MCF 10A (cell line): ENCODE measurements around the gene CEND1. TPM values are rescaled to one million over a fixed set of nuclear protein-coding genes. Genes with fewer than 3 reads are reported as not detected.

Source experiments
- BruUV-seq: library from RNA; stranded (reverse); fragments of 400-500 nt; replicated peaks from 2 replicates; lab custom pipeline; 2021; lab: Mats Ljungman, UMichigan
- CTCF ChIA-PET: fragments of 300-600 bp; sonication (Branson Sonifier 250); formaldehyde crosslinking; extraction: SDS; loops from one replicate; lab custom pipeline; 2021; ENCODE audit warnings: antibody characterized with exemption, inconsistent platforms; lab: Yijun Ruan, JAX
- POLR2A ChIA-PET: fragments of 300-600, 350-650 bp; sonication (Branson Sonifier 250); formaldehyde crosslinking; extraction: SDS; loops from one replicate; lab custom pipeline; 2020; ENCODE audit warnings: antibody characterized with exemption, inconsistent platforms; lab: Yijun Ruan, JAX
- DNase-seq: peaks from one replicate; pipeline ENCODE4 v3.0.0-alpha.2; 2018; ENCODE audit not compliant: unreplicated experiment
- H3K27ac Mint-ChIP-seq: one replicate; pipeline ENCODE4 v1.8.0; 2022; ENCODE audit warnings: mild to moderate bottlenecking, low read depth, mixed read lengths; ENCODE audit not compliant: unreplicated experiment
- H3K27me3 Mint-ChIP-seq: one replicate; pipeline ENCODE4 v1.8.0; 2022; ENCODE audit warnings: mixed read lengths; ENCODE audit not compliant: insufficient read depth, unreplicated experiment
- H3K36me3 Mint-ChIP-seq: one replicate; pipeline ENCODE4 v1.8.0; 2022; ENCODE audit warnings: mild to moderate bottlenecking, moderate library complexity, mixed read lengths; ENCODE audit not compliant: insufficient read depth, unreplicated experiment
- H3K4me1 Mint-ChIP-seq: one replicate; pipeline ENCODE4 v1.8.0; 2022; ENCODE audit warnings: mixed read lengths; ENCODE audit not compliant: insufficient read depth, unreplicated experiment
- H3K4me3 Mint-ChIP-seq: one replicate; pipeline ENCODE4 v1.8.0; 2022; ENCODE audit warnings: mild to moderate bottlenecking, moderate library complexity, mixed read lengths; ENCODE audit not compliant: unreplicated experiment
- H3K9me3 Mint-ChIP-seq: one replicate; pipeline ENCODE4 v1.8.0; 2022; ENCODE audit warnings: mixed read lengths; ENCODE audit not compliant: unreplicated experiment
- intact Hi-C: fragments of 100-400 bp; cut with micrococcal nuclease; formaldehyde crosslinking; loops from 2 replicates; pipeline ENCODE4 v1.14.1; 2022
- total RNA-seq: library from RNA; stranded (reverse); gene quantifications from 2 replicates; pipeline ENCODE4 v1.2.3, GENCODE V29; 2022
- TF ChIP-seq, protein P1 (sequence below): fragments of 200-600 bp; IDR thresholded peaks from one replicate; pipeline ENCODE4 v1.8.0; 2022; ENCODE audit warnings: antibody characterized with exemption, mild to moderate bottlenecking; ENCODE audit not compliant: unreplicated experiment

Gene CEND1
- total RNA-seq, 1 experiment from 2014 or later, result not detected

DNA sequence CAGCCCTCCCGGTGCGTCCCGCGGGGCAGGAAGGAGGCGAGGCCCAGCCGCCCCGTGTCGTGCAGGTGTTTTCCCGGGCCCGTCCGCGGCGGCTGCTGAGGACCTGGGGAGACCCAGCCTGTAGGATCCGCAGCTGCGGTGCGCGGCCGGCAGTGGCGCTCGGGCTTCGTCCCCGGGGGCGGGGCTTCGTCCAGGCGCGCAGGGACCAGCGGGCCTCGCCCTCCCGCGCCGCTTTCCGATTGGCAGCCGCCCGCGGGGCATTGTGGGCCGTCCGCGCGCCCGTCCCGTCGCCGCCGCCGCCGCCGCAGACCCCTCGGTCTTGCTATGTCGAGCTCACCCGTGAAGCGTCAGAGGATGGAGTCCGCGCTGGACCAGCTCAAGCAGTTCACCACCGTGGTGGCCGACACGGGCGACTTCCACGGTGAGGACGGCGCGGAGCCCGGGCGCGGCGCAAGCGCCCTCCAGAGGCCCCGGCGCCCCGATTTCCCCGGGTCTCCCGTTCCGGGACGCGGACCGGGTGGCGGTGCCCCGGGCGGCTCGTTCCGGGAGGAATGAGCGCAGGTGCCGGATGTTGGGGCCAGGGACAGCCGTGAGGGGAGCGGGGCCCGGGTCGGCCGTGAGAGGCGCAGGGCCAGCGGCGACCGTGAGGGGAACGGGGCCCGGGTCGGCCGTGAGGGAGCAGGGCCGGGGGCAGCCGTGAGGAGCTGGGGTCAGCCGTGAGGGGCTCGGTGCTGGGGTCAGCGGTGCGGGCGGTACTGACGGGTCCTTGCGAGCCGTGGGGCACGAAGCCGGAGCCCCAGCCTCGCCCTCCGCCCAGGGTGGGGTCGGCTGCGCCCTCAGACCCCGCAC is 42.5 kb downstream of the CEND1 start, which contains the start of gene TALDO1:
TALDO1 (plus strand) TSS at position 307 of the 849 bp plus-strand sequence; CDS start at position 325, 18 bp downstream.
- POLR2A ChIA-PET, result interaction anchor here (0.5 to 5.6 kb wide), 19 partner anchors 14 to 1150 kb away, joined by 3 to 125 read pairs (median 7); partner anchors contain the start of genes DEAF1, EPS8L2, GATD1 and HRAS
- intact Hi-C loops, result loop anchor here (2.0 kb wide), 1 partner anchor 19 kb away; no protein-coding TSS in a partner anchor

GRCh38 chr11:746289-747157 is 43.4 kb downstream of the CEND1 start:
- H3K4me1 Mint-ChIP-seq, result peaks cover 4% of the 10 kb centered on the region
- peak overlapping the region; percentile 63 for H3K27ac Mint-ChIP-seq
- BruUV-seq, result no TSS peak
- TF ChIP-seq, protein P1, sequence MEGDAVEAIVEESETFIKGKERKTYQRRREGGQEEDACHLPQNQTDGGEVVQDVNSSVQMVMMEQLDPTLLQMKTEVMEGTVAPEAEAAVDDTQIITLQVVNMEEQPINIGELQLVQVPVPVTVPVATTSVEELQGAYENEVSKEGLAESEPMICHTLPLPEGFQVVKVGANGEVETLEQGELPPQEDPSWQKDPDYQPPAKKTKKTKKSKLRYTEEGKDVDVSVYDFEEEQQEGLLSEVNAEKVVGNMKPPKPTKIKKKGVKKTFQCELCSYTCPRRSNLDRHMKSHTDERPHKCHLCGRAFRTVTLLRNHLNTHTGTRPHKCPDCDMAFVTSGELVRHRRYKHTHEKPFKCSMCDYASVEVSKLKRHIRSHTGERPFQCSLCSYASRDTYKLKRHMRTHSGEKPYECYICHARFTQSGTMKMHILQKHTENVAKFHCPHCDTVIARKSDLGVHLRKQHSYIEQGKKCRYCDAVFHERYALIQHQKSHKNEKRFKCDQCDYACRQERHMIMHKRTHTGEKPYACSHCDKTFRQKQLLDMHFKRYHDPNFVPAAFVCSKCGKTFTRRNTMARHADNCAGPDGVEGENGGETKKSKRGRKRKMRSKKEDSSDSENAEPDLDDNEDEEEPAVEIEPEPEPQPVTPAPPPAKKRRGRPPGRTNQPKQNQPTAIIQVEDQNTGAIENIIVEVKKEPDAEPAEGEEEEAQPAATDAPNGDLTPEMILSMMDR, result no peak
- peaks cover under 1% of the 10 kb centered on the region for H3K36me3 Mint-ChIP-seq
- intact Hi-C loops, result loop anchor here (2.0 kb wide), 1 partner anchor 18 kb away; no protein-coding TSS in a partner anchor
- no peaks in the 10 kb centered on the region for H3K27me3 Mint-ChIP-seq
- peak; percentile 41 for DNase-seq
- no peaks in the 10 kb centered on the region for H3K9me3 Mint-ChIP-seq
- ChIA-PET CTCF (interaction anchor here (0.7 to 3.3 kb wide), 8 partner anchors 8 to 83 kb away, joined by 3 to 18 read pairs (median 4); no protein-coding TSS in a partner anchor), POLR2A (interaction anchor here (0.6 to 5.6 kb wide), 15 partner anchors 15 to 183 kb away, joined by 3 to 125 read pairs (median 9); partner anchors contain the start of genes DEAF1, EPS8L2, GATD1 and PNPLA2)
- peak overlapping the region; percentile 82 for H3K4me3 Mint-ChIP-seq

More for the DNA sequence above, 42.5 kb downstream of the CEND1 start, which contains the start of gene TALDO1:
- peak; percentile 88 for DNase-seq
- CTCF ChIA-PET, result interaction anchor here (0.6 to 3.3 kb wide), 14 partner anchors 9 to 407 kb away, joined by 3 to 18 read pairs (median 4); no protein-coding TSS in a partner anchor
- peaks cover 9% of the 10 kb centered on the region for H3K36me3 Mint-ChIP-seq
- no peaks in the 10 kb centered on the region for H3K9me3 Mint-ChIP-seq
- TF ChIP-seq, protein P1, result peak; percentile 15
- H3K4me1 Mint-ChIP-seq, result peaks cover 4% of the 10 kb centered on the region
- H3K27me3 Mint-ChIP-seq, result no peaks in the 10 kb centered on the region
- no TSS peak for BruUV-seq
- peak within 1 kb of the TSS; percentile 63 for H3K27ac Mint-ChIP-seq
- H3K4me3 Mint-ChIP-seq, result peak within 1 kb of the TSS; percentile 82

GRCh38 chr11:745428-745827 is 44.5 kb downstream of the CEND1 start:
- TF ChIP-seq, protein P1, result no peak
- Mint-ChIP-seq H3K9me3 (no peaks in the 10 kb centered on the region), H3K36me3 (no peaks in the 10 kb centered on the region), H3K27ac (no peak overlapping the region), H3K4me3 (no peak overlapping the region), H3K4me1 (peaks cover 4% of the 10 kb centered on the region), H3K27me3 (no peaks in the 10 kb centered on the region)
- intact Hi-C loops, result no loop called here
- no TSS peak for BruUV-seq
- CTCF ChIA-PET, result no interaction called here
- DNase-seq, result no peak
- POLR2A ChIA-PET, result interaction anchor here (0.6 to 4.3 kb wide), 7 partner anchors 9 to 52 kb away, joined by 3 to 64 read pairs (median 7); partner anchors contain the start of genes DEAF1 and TMEM80
